ENCODE results near the gene DEDD. TPM values are rescaled to one million over a fixed set of nuclear protein-coding genes. Genes with fewer than 3 reads are reported as not detected.
A peak's percentile ranks its signal among the peaks of the same experiment; 100 is the strongest.

Gene DEDD
- total RNA-seq, 2 donors from 2014 or later = 32.9 to 40.0 TPM

DNA sequence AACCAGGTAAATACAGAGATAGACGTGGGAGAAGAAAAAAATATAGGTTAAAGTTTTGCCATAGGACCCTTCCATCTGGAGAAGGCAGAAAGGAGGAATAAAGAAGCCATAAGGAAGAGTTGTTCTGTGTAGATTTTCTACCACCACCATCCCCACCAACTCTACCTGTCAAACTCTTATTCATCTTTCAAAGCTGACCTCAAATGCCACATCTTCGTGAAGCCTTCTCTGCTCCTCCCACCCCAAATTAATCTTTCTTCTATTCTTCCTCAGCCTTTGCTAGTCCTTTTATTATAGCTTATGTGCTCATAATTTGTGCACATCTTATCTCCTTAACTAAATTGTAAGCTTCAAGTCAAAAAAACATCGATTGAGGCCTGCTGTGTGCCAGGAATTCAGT is 41.9 kb downstream of the DEDD start:
- ATAC-seq = no peak
- H3K4me1 Mint-ChIP-seq = peaks cover 9% of the 10 kb centered on the region
- no peak for DNase-seq
- peaks cover 3% of the 10 kb centered on the region for H3K36me3 Mint-ChIP-seq (ENCODE audit: low read depth)
- H3K9me3 ChIP-seq (ENCODE audit: control insufficient read depth, low read length, poor library complexity, severe bottlenecking) = no peaks in the 10 kb centered on the region
- H3K4me3 Mint-ChIP-seq = no peak overlapping the region
- H3K27ac Mint-ChIP-seq = no peak overlapping the region
- no peaks in the 10 kb centered on the region for H3K27me3 Mint-ChIP-seq

DNA sequence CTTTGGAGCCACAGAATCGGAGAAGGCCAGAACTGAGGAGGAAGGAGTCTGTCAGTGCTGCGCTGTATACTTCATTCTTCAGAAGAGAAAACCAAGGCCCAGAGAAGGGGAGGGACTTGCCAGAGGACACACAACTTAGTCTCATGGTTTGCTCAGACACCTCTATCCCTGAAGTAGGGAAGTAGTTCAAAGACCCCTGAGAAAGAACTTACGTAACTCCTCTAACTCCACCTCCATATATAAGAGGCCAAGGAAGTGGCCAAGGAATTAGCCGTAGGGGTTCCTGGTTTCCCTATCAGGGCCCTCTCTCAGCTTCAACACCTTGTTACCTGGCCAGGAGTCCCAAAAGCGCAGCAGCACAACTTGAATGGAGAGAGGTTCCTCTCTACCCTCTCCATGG is 42.5 kb downstream of the DEDD start:
- H3K36me3 Mint-ChIP-seq (ENCODE audit: low read depth) = peaks cover 3% of the 10 kb centered on the region
- H3K27ac Mint-ChIP-seq = no peak overlapping the region
- DNase-seq (no peak), ATAC-seq (no peak)
- no peak overlapping the region for H3K4me3 Mint-ChIP-seq
- no peaks in the 10 kb centered on the region for H3K27me3 Mint-ChIP-seq
- H3K9me3 ChIP-seq (ENCODE audit: control insufficient read depth, low read length, poor library complexity, severe bottlenecking) = no peaks in the 10 kb centered on the region
- peaks cover 9% of the 10 kb centered on the region for H3K4me1 Mint-ChIP-seq

DNA sequence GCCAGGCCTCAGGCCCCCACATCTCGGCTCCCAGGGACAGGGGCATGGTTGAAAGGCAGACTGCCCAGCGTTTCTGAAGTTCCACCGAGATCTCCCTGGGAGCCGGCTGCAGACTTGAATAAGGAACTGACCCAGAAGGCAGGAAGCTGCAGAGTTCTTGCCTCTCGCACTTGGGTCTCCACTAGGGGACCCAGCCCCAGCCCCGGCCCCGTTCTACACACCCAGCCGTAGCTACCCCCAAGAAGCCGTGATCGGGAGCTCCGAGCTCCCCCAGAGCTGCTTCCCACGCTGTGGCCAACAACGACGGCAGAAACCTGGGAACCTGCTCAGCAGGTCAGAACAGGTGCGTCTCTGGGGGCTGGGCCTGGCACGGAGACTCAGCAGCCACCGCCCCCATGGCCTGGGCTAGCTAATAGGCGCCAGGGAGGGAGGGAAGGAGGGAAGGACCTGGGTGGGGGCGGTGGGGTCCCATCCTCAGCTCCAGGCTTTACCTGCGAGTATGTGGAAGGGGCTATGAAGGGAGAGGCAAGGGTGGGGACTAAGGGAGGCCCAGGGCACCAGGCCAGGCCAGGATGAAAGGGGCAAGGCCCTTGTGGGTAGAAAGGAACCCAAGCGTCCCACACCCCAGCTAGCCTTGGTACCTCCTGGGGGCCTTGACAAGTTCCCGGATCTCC is 43.1 kb downstream of the DEDD start, which contains the start of gene NECTIN4:
NECTIN4 (minus strand) TSS at position 308 of the 674 bp plus-strand sequence; CDS start at position 46, 262 bp downstream.
- H3K36me3 Mint-ChIP-seq (ENCODE audit: low read depth) = peaks cover 3% of the 10 kb centered on the region
- H3K9me3 ChIP-seq (ENCODE audit: control insufficient read depth, low read length, poor library complexity, severe bottlenecking) = no peaks in the 10 kb centered on the region
- DNase-seq (no peak), ATAC-seq (no peak)
- peak within 1 kb of the TSS; percentile 39 for H3K27ac Mint-ChIP-seq
- H3K4me1 Mint-ChIP-seq = peaks cover 9% of the 10 kb centered on the region
- H3K27me3 Mint-ChIP-seq = no peaks in the 10 kb centered on the region
- H3K4me3 Mint-ChIP-seq = no peak within 1 kb of the TSS

GRCh38 chr1:161088587-161089110 is 43.8 kb downstream of the DEDD start:
- Mint-ChIP-seq H3K4me3 (no peak overlapping the region), H3K4me1 (peaks cover 11% of the 10 kb centered on the region), H3K36me3 (ENCODE audit: low read depth) (peaks cover 3% of the 10 kb centered on the region), H3K27ac (peak overlapping the region; percentile 39), H3K27me3 (no peaks in the 10 kb centered on the region)
- no peaks in the 10 kb centered on the region for H3K9me3 ChIP-seq (ENCODE audit: control insufficient read depth, low read length, poor library complexity, severe bottlenecking)
- ATAC-seq (no peak), DNase-seq (no peak)

- DNase-seq (no peak), ATAC-seq (no peak)
- no peaks in the 10 kb centered on the region for H3K9me3 ChIP-seq (ENCODE audit: control insufficient read depth, low read length, poor library complexity, severe bottlenecking)
- Mint-ChIP-seq H3K36me3 (ENCODE audit: low read depth) (peaks cover 3% of the 10 kb centered on the region), H3K27ac (peak overlapping the region; percentile 69), H3K4me3 (no peak overlapping the region), H3K4me1 (peaks cover 14% of the 10 kb centered on the region), H3K27me3 (no peaks in the 10 kb centered on the region)
Measured at GRCh38 chr1:161086457-161086856, 46.0 kb downstream of the DEDD start.

DNA sequence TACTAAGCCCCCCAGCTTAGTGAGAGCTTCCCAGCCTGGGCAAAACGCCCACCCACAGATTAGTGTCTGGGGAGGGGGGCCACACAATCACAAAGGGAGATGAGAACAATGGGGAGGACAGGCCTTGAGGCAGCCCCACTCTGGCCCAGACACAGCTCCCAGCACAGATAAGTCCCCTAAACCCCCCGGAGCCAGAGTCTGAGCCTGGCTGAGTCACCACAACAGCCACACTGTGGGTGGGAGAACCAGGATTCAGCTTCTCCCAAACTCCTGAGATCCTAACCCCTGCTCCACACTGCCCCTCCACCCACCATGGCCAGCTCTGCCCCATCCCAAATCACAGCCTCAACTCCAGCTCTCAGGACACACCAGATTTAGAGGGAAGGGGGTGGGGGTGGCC is 47.3 kb downstream of the DEDD start:
- peaks cover 16% of the 10 kb centered on the region for H3K4me1 Mint-ChIP-seq
- no peak for DNase-seq
- no peak overlapping the region for H3K27ac Mint-ChIP-seq
- H3K9me3 ChIP-seq (ENCODE audit: control insufficient read depth, low read length, poor library complexity, severe bottlenecking) = no peaks in the 10 kb centered on the region
- no peaks in the 10 kb centered on the region for H3K27me3 Mint-ChIP-seq
- no peak for ATAC-seq
- H3K36me3 Mint-ChIP-seq (ENCODE audit: low read depth) = peaks cover 3% of the 10 kb centered on the region
- H3K4me3 Mint-ChIP-seq = no peak overlapping the region

GRCh38 chr1:161084597-161084988 is 47.9 kb downstream of the DEDD start:
- no peaks in the 10 kb centered on the region for H3K9me3 ChIP-seq (ENCODE audit: control insufficient read depth, low read length, poor library complexity, severe bottlenecking)
- no peaks in the 10 kb centered on the region for H3K27me3 Mint-ChIP-seq
- H3K4me3 Mint-ChIP-seq = no peak overlapping the region
- DNase-seq (no peak), ATAC-seq (no peak)
- H3K36me3 Mint-ChIP-seq (ENCODE audit: low read depth) = peaks cover 3% of the 10 kb centered on the region
- H3K27ac Mint-ChIP-seq = no peak overlapping the region
- peaks cover 18% of the 10 kb centered on the region for H3K4me1 Mint-ChIP-seq

GRCh38 chr1:161083748-161084596 is 48.5 kb downstream of the DEDD start:
- H3K4me1 Mint-ChIP-seq = peaks cover 18% of the 10 kb centered on the region
- no peak overlapping the region for H3K27ac Mint-ChIP-seq
- peaks cover 3% of the 10 kb centered on the region for H3K36me3 Mint-ChIP-seq (ENCODE audit: low read depth)
- no peak for DNase-seq
- no peaks in the 10 kb centered on the region for H3K9me3 ChIP-seq (ENCODE audit: control insufficient read depth, low read length, poor library complexity, severe bottlenecking)
- ATAC-seq = no peak
- no peaks in the 10 kb centered on the region for H3K27me3 Mint-ChIP-seq
- no peak overlapping the region for H3K4me3 Mint-ChIP-seq

DNA sequence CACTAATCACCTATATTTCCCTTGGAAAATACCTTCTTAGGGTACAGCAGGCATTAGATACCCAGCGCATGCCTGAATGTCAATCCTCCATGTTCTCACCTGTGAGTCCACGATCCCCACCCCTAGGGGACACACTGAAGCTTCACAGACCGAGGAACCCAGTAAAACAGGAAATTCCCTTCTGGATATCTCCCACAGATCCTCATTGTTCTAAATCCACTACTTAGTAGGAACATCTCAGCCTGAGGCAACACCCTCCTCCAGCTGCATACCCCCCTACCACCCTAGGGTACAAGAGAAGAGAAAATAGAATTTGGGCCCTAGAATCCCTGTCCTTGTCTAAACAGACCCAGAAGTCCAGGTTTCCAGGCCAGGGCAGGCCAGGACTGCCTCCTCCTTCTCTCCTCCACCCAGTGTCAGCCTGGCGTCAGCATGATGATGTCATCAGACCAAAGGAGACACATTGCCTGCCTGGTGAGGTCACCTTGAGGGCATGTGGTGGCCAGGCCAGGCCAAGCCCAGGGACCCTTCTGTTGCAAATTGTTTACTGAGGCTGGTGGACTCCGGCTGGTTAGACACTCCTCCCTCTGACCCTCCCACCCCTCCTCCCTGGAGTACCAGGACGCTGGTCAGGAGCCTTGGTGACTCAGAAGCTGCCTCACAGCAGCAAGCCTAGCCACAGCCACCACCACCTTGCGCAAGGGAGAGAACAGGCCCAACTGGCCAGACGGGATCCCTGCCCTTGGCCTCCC is 49.3 kb downstream of the DEDD start:
- H3K36me3 Mint-ChIP-seq (ENCODE audit: low read depth) = peaks cover 3% of the 10 kb centered on the region
- no peaks in the 10 kb centered on the region for H3K9me3 ChIP-seq (ENCODE audit: control insufficient read depth, low read length, poor library complexity, severe bottlenecking)
- DNase-seq (no peak), ATAC-seq (peak; percentile 62)
- H3K27ac Mint-ChIP-seq = no peak overlapping the region
- no peaks in the 10 kb centered on the region for H3K27me3 Mint-ChIP-seq
- H3K4me3 Mint-ChIP-seq = no peak overlapping the region
- H3K4me1 Mint-ChIP-seq = peaks cover 18% of the 10 kb centered on the region

DNA sequence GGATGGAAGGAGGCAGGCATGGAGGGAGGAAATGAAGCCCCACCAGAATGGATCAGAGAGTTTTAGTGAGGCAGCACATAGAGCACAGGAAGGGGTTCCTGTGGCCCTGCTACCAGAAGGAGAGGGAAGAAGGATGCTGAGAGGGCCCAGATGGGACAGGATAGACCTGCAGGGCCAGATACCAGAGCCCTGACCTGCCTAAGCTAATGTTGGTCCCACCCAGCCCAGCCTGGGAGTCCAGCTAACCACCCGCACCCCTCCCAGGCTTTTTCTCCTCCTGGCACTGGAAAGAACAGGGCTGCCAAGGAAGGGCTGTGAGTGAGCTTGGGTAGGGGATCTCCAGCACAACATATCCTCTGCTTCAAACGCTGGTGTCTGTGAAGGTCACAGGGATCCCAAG is 50.0 kb downstream of the DEDD start:
- DNase-seq = no peak
- H3K4me1 Mint-ChIP-seq = peaks cover 16% of the 10 kb centered on the region
- H3K36me3 Mint-ChIP-seq (ENCODE audit: low read depth) = peaks cover 3% of the 10 kb centered on the region
- ATAC-seq = no peak
- H3K4me3 Mint-ChIP-seq = no peak overlapping the region
- H3K9me3 ChIP-seq (ENCODE audit: control insufficient read depth, low read length, poor library complexity, severe bottlenecking) = no peaks in the 10 kb centered on the region
- no peak overlapping the region for H3K27ac Mint-ChIP-seq
- no peaks in the 10 kb centered on the region for H3K27me3 Mint-ChIP-seq

GRCh38 chr1:161081519-161081918 is 50.9 kb downstream of the DEDD start:
- Mint-ChIP-seq H3K27ac (no peak overlapping the region), H3K4me1 (peaks cover 15% of the 10 kb centered on the region), H3K36me3 (ENCODE audit: low read depth) (peaks cover 3% of the 10 kb centered on the region), H3K27me3 (no peaks in the 10 kb centered on the region), H3K4me3 (no peak overlapping the region)
- H3K9me3 ChIP-seq (ENCODE audit: control insufficient read depth, low read length, poor library complexity, severe bottlenecking) = no peaks in the 10 kb centered on the region
- ATAC-seq (no peak), DNase-seq (no peak)

DNA sequence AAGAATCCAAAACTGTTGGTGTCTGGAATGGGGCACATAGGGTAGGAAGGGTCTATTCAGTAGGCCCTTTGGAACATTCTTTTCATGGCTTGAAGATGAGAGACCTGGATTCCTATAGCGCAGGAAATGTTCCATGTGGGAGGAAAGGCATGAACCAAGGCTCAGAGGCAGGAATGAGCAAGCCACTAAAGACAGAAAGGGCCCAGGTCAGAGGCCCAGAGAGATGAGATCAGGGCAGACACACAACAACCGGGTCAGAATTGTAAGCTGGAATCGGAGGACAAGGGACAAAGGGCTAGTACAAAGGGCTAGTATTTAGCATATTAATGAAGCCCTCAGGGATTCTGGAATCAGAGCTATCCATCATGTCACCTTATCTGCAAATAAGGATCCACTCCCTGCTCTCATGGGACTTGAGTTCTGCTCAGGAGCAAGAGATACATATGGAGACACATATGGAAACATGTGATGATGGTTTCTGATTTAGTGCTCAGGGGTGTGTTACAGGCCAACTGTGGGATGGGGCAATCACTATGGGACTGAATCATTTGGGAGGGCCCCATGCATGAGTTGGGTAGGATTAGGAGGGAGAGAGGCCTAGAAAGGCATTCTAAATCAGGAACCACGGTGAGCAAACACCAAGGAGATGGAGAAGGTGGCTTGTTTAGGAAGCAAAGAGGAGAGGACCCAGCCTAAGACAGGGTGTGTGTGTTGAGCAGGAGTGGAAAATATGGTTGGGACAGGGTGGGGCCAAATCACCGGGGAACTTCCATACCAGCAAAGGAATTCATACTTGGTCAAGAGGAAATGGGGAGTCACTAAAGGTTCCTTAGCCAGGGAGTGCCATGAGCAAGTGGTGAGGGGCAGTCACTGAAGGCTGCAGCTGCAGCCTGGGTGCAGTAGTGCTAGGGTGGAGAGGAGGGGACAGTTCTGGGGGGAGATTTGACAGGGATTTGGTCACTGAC is 51.7 kb downstream of the DEDD start:
- Mint-ChIP-seq H3K27ac (no peak overlapping the region), H3K4me3 (no peak overlapping the region), H3K36me3 (ENCODE audit: low read depth) (no peaks in the 10 kb centered on the region), H3K4me1 (peaks cover 13% of the 10 kb centered on the region), H3K27me3 (no peaks in the 10 kb centered on the region)
- no peak for ATAC-seq
- DNase-seq = no peak
- no peaks in the 10 kb centered on the region for H3K9me3 ChIP-seq (ENCODE audit: control insufficient read depth, low read length, poor library complexity, severe bottlenecking)
